ENCODE results near the gene TMIGD3. TPM values are rescaled to one million over a fixed set of nuclear protein-coding genes. Genes with fewer than 3 reads are reported as not detected.

The TMIGD3 gene
- total RNA-seq (2013) = 1.8 TPM
- polyA plus RNA-seq = 1 to 10 TPM; 2.0 to 3.1 (median 2.1) TPM
- polyA minus RNA-seq = 0.88 and 1.1 TPM in 2 replicates
- 0.67 to 13.4 (median 5.2) reads per million in 11 experiments for total RNA-seq

DNA sequence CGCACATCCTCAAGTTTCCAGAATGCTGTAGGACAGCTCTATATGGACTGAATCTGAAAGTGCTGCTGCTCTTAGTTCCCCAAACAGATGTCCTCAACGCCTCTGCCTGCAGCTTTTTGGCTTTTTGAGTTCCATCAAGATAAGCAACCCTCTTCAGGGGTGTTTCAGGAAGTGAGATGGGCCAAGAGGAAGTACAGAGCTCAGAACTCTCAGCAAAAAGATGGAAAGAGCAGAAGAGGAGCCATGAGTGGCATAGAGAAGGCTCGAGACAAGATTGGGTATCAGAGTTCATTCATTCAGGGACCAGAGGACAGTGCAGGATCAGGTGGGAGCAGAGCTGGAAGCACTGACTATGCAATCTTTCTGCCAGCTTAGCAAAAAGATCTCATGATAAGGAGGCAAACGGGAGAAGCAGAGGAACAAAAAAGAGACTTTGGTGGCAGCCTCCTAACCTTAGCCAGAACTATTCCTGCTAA lies at the start of gene TMIGD3, which contains the start of gene ADORA3:
TMIGD3 (minus strand) TSS at position 49 of the 476 bp plus-strand sequence. CDS start 279 bp downstream, outside the sequence.
ADORA3 (minus strand) TSS at position 49 of the 476 bp plus-strand sequence. CDS start 279 bp downstream, outside the sequence.
- peaks cover 63% of the 10 kb centered on the region for H3K4me1 Mint-ChIP-seq
- H3K36me3 ChIP-seq (replicated peaks in 1 of 2; ENCODE audit: control insufficient read depth in 1 of 2, insufficient read depth in 2 of 2, low read length in 2 of 2) = no peaks in the 10 kb centered on the region
- no peaks in the 10 kb centered on the region for H3K9me3 ChIP-seq (replicated peaks in 1 of 2; ENCODE audit: control insufficient read depth in 1 of 2, insufficient read depth in 1 of 2, low read length in 2 of 2)
- H3K4me2 ChIP-seq (replicated peaks; ENCODE audit: extremely low read depth, low read length, poor library complexity, severe bottlenecking) = peak within 1 kb of the TSS; percentile 57
- H3K27ac Mint-ChIP-seq = peak within 1 kb of the TSS; percentile 86 to 97 (median 93)
- WGBS (ENCODE audit: insufficient coverage) = 0% methylated on average over 2 of the region's 4 CpGs
- peak; percentile 73 to 81 (median 78) for DNase-seq
- H3K27me3 Mint-ChIP-seq (ENCODE audit: low read depth in 3 of 3) = no peaks in the 10 kb centered on the region
- H3K4me3 Mint-ChIP-seq = peak within 1 kb of the TSS; percentile 7 to 74
- peaks cover 5 to 13% of the 10 kb centered on the region in 2 donors for H3K36me3 Mint-ChIP-seq
- peak within 1 kb of the TSS in 1 of 3 experiments; percentile 58 for H3K4me3 ChIP-seq (replicated peaks in 1 of 3; ENCODE audit: low read depth in 2 of 3, low read length in 3 of 3)
- H3K79me2 ChIP-seq (ENCODE audit: insufficient read depth, low read length) = no peaks in the 10 kb centered on the region
- peaks cover 66 to 68% of the 10 kb centered on the region in 2 donors for H3K4me1 ChIP-seq (ENCODE audit: control insufficient read depth in 1 of 2, insufficient read depth in 2 of 2, low read length in 2 of 2)
- peak within 1 kb of the TSS; percentile 66 to 97 for H3K27ac ChIP-seq (ENCODE audit: low read depth in 1 of 2, low read length in 2 of 2)
- H3K27me3 ChIP-seq (ENCODE audit: control insufficient read depth in 2 of 2, insufficient read depth in 2 of 2, low read length in 2 of 2) = no peaks in the 10 kb centered on the region
- H2AFZ ChIP-seq (ENCODE audit: insufficient read depth, low read depth, low read length, poor library complexity, severe bottlenecking) = peak within 1 kb of the TSS; percentile 41
- intact Hi-C loops (cut with micrococcal nuclease) = loop anchor here in 1 of 2 donors (10.0 kb wide), 2 partner anchors 49 to 231 kb away; partner anchors contain the start of gene INKA2
- H3K9ac ChIP-seq (ENCODE audit: insufficient read depth, low read length, poor library complexity, severe bottlenecking) = no peak within 1 kb of the TSS
- TF ChIP-seq, protein P1, sequence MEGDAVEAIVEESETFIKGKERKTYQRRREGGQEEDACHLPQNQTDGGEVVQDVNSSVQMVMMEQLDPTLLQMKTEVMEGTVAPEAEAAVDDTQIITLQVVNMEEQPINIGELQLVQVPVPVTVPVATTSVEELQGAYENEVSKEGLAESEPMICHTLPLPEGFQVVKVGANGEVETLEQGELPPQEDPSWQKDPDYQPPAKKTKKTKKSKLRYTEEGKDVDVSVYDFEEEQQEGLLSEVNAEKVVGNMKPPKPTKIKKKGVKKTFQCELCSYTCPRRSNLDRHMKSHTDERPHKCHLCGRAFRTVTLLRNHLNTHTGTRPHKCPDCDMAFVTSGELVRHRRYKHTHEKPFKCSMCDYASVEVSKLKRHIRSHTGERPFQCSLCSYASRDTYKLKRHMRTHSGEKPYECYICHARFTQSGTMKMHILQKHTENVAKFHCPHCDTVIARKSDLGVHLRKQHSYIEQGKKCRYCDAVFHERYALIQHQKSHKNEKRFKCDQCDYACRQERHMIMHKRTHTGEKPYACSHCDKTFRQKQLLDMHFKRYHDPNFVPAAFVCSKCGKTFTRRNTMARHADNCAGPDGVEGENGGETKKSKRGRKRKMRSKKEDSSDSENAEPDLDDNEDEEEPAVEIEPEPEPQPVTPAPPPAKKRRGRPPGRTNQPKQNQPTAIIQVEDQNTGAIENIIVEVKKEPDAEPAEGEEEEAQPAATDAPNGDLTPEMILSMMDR (IDR thresholded peaks at IDR 0.05) = no peak
- no peaks in the 10 kb centered on the region for H4K20me1 ChIP-seq (ENCODE audit: insufficient read depth, low read length)
- H3K9me3 Mint-ChIP-seq = no peaks in the 10 kb centered on the region

DNA sequence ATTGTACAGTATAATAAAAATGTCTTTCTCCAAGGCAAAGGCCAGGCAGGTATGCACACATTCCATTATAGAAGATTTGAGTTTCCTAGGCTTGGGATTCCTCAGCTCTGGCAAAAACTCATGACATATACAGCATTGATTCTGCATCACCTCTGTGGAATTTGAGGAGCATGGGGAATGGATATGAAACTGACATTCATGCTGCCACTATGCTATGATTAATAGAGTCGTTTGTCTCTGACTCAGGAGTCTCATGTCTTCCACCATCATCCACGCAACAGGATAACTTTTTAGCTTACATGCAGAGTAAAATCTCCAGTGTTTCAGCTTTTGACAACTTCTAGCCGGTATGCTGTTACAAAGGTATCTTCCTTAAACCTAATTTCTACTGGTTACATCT lies 49.8 kb upstream of the TMIGD3 start:
- Mint-ChIP-seq H3K36me3 (no peaks in the 10 kb centered on the region), H3K4me1 (no peaks in the 10 kb centered on the region), H3K9me3 (no peaks in the 10 kb centered on the region), H3K27me3 (ENCODE audit: low read depth in 3 of 3) (peaks cover 0 to 2% (median 2%) of the 10 kb centered on the region in 3 donors), H3K27ac (no peak overlapping the region), H3K4me3 (no peak overlapping the region)
- Histone ChIP-seq H3K27me3 (ENCODE audit: control insufficient read depth in 2 of 2, insufficient read depth in 2 of 2, low read length in 2 of 2) (no peaks in the 10 kb centered on the region), H4K20me1 (ENCODE audit: insufficient read depth, low read length) (no peaks in the 10 kb centered on the region), H2AFZ (ENCODE audit: insufficient read depth, low read depth, low read length, poor library complexity, severe bottlenecking) (no peak overlapping the region), H3K4me1 (ENCODE audit: control insufficient read depth in 1 of 2, insufficient read depth in 2 of 2, low read length in 2 of 2) (no peaks in the 10 kb centered on the region), H3K79me2 (ENCODE audit: insufficient read depth, low read length) (no peaks in the 10 kb centered on the region), H3K4me2 (replicated peaks; ENCODE audit: extremely low read depth, low read length, poor library complexity, severe bottlenecking) (no peak overlapping the region), H3K4me3 (replicated peaks in 1 of 3; ENCODE audit: low read depth in 2 of 3, low read length in 3 of 3) (no peak overlapping the region), H3K9ac (ENCODE audit: insufficient read depth, low read length, poor library complexity, severe bottlenecking) (no peak overlapping the region), H3K27ac (ENCODE audit: low read depth in 1 of 2, low read length in 2 of 2) (no peak overlapping the region), H3K9me3 (replicated peaks in 1 of 2; ENCODE audit: control insufficient read depth in 1 of 2, insufficient read depth in 1 of 2, low read length in 2 of 2) (no peaks in the 10 kb centered on the region), H3K36me3 (replicated peaks in 1 of 2; ENCODE audit: control insufficient read depth in 1 of 2, insufficient read depth in 2 of 2, low read length in 2 of 2) (no peaks in the 10 kb centered on the region)
- TF ChIP-seq, protein P1 (IDR thresholded peaks at IDR 0.05) = no peak
- WGBS (ENCODE audit: insufficient coverage) = no CpG with 5 or more reads among the region's 3 CpGs
- intact Hi-C loops (cut with micrococcal nuclease) = no loop called here
- DNase-seq = no peak
